ENCODE results near the gene RAP1B.

RAP1B gene

DNA sequence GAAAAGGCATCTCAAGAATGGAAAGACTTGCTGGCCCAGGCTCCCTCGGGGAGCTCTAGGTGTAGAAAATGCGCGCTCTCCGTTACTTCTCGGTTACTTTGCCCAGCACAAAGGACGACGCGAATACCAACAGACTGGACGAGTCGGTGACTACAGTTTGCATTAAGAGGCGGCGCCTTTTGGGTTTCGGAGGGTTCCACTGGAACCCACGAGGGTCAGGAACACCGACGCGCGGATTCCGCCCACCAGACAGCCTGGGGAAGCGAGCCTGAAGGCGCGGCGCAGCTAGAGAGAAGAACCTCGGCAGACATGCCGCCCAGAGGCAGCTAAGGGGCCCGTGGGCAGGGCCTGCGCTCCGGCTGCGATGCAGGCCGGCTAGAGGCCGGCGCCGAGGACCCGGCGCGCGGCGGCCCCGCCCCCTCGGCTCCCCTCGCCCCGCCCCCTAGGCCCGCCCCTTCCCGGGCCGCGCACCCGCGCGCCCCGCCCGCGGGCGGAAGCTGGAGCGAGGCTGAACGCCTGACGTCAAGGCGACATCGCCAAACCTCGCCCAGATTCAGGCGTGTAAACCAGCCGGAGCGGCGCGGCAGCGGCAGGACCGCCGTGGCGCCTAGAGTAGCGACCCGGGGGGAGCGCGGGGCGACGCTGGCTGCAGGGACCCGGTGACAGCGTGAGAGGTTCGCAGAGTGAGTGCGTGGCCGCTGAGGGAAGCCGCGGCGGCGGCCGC, at the start of gene RAP1B:
TSS of gene RAP1B (plus strand) at position 530 of the 724 bp plus-strand sequence. CDS start 37,826 bp downstream, outside the sequence.
- Histone ChIP-seq H4K20me1 (ENCODE audit: insufficient read depth, low read length, poor library complexity, severe bottlenecking) (peaks cover 42% of the 10 kb centered on the region), H3K4me2 (ENCODE audit: low read depth, low read length, poor library complexity, severe bottlenecking) (peak within 1 kb of the TSS; percentile 99), H3K27me3 (ENCODE audit: insufficient read depth, low read length, poor library complexity, severe bottlenecking) (no peaks in the 10 kb centered on the region), H3K9me3 (ENCODE audit: insufficient read depth, low read depth, low read length) (no peaks in the 10 kb centered on the region), H3K4me1 (ENCODE audit: insufficient read depth, low read length, poor library complexity, severe bottlenecking) (peaks cover 42% of the 10 kb centered on the region), H3K9ac (ENCODE audit: low read depth, low read length, poor library complexity, severe bottlenecking) (peak within 1 kb of the TSS; percentile 95), H3K79me2 (ENCODE audit: insufficient read depth, low read length) (peaks cover 44% of the 10 kb centered on the region), H3K4me3 (ENCODE audit: low read length, poor library complexity, severe bottlenecking) (peak within 1 kb of the TSS; percentile 81), H3K36me3 (ENCODE audit: insufficient read depth, low read length) (no peaks in the 10 kb centered on the region), H2AFZ (ENCODE audit: low read length) (peak within 1 kb of the TSS; percentile 89), H3K9me2 (replicated peaks; ENCODE audit: low read depth, low read length) (no peaks in the 10 kb centered on the region), H3F3A (ENCODE audit: low read depth) (no peaks in the 10 kb centered on the region)
- TF ChIP-seq CTCF (conservative IDR thresholded peaks at IDR 0.05; ENCODE audit: low read length): no peak
- no peak for TF ChIP-seq EZH2phosphoT487 (IDR thresholded peaks at IDR 0.05; ENCODE audit: borderline replicate concordance)

GRCh38 chr12:68561830-68562229, 48.9 kb upstream of the RAP1B start:
- Histone ChIP-seq H3K9ac (ENCODE audit: low read depth, low read length, poor library complexity, severe bottlenecking) (no peak overlapping the region), H3K9me3 (ENCODE audit: insufficient read depth, low read depth, low read length) (no peaks in the 10 kb centered on the region), H3K4me3 (ENCODE audit: low read length, poor library complexity, severe bottlenecking) (no peak overlapping the region), H3K79me2 (ENCODE audit: insufficient read depth, low read length) (no peaks in the 10 kb centered on the region), H3F3A (ENCODE audit: low read depth) (peaks cover 4% of the 10 kb centered on the region; the same call in 1 of the 2 replicates), H2AFZ (ENCODE audit: low read length) (no peak overlapping the region), H3K27me3 (ENCODE audit: insufficient read depth, low read length, poor library complexity, severe bottlenecking) (no peaks in the 10 kb centered on the region), H4K20me1 (ENCODE audit: insufficient read depth, low read length, poor library complexity, severe bottlenecking) (no peaks in the 10 kb centered on the region), H3K4me1 (ENCODE audit: insufficient read depth, low read length, poor library complexity, severe bottlenecking) (peaks cover 38% of the 10 kb centered on the region), H3K36me3 (ENCODE audit: insufficient read depth, low read length) (no peaks in the 10 kb centered on the region), H3K4me2 (ENCODE audit: low read depth, low read length, poor library complexity, severe bottlenecking) (no peak overlapping the region), H3K9me2 (replicated peaks; ENCODE audit: low read depth, low read length) (no peaks in the 10 kb centered on the region)
- TF ChIP-seq CTCF (conservative IDR thresholded peaks at IDR 0.05; ENCODE audit: low read length) (no peak), EZH2phosphoT487 (IDR thresholded peaks at IDR 0.05; ENCODE audit: borderline replicate concordance) (no peak)

- no peak overlapping the region for H3K4me2 ChIP-seq (ENCODE audit: low read depth, low read length, poor library complexity, severe bottlenecking)
- no peaks in the 10 kb centered on the region for H3K9me3 ChIP-seq (ENCODE audit: insufficient read depth, low read depth, low read length)
- H3K79me2 ChIP-seq (ENCODE audit: insufficient read depth, low read length): no peaks in the 10 kb centered on the region
- H2AFZ ChIP-seq (ENCODE audit: low read length): no peak overlapping the region
- no peaks in the 10 kb centered on the region for H3K9me2 ChIP-seq (replicated peaks; ENCODE audit: low read depth, low read length)
- H3K9ac ChIP-seq (ENCODE audit: low read depth, low read length, poor library complexity, severe bottlenecking): no peak overlapping the region
- no peak overlapping the region for H3K4me3 ChIP-seq (ENCODE audit: low read length, poor library complexity, severe bottlenecking)
- TF ChIP-seq EZH2phosphoT487 (IDR thresholded peaks at IDR 0.05; ENCODE audit: borderline replicate concordance) (no peak), CTCF (conservative IDR thresholded peaks at IDR 0.05; ENCODE audit: low read length) (no peak)
- peaks cover 37% of the 10 kb centered on the region for H3K4me1 ChIP-seq (ENCODE audit: insufficient read depth, low read length, poor library complexity, severe bottlenecking)
- no peaks in the 10 kb centered on the region for H3K27me3 ChIP-seq (ENCODE audit: insufficient read depth, low read length, poor library complexity, severe bottlenecking)
- H3F3A ChIP-seq (ENCODE audit: low read depth): peaks cover 4% of the 10 kb centered on the region; the same call in 1 of the 2 replicates
- H4K20me1 ChIP-seq (ENCODE audit: insufficient read depth, low read length, poor library complexity, severe bottlenecking): no peaks in the 10 kb centered on the region
- H3K36me3 ChIP-seq (ENCODE audit: insufficient read depth, low read length): no peaks in the 10 kb centered on the region
Observed at GRCh38 chr12:68564166-68564565, 46.5 kb upstream of the RAP1B start.

Data from Loucy (cell line).